IPS-18c (cell line): ENCODE results near the gene PIP5K1C.
"Not testable (repeated sequence)": the region's sequence is repeated elsewhere in the genome, so short reads cannot be mapped to it uniquely, and the experiment has no call there.

ENCODE experiments used
- H3K4me3 ChIP-seq: 2 replicates; pipeline ENCODE4 v1.7.0; 2013; ENCODE audit warnings: low read depth, mild to moderate bottlenecking, low read length, moderate library complexity; ENCODE audit not compliant: insufficient read depth
- H3K9me3 ChIP-seq: one replicate; pipeline ENCODE4 v1.6.1; 2013; ENCODE audit warnings: mild to moderate bottlenecking, low read length, moderate library complexity; ENCODE audit not compliant: control insufficient read depth, insufficient read depth

PIP5K1C gene

DNA sequence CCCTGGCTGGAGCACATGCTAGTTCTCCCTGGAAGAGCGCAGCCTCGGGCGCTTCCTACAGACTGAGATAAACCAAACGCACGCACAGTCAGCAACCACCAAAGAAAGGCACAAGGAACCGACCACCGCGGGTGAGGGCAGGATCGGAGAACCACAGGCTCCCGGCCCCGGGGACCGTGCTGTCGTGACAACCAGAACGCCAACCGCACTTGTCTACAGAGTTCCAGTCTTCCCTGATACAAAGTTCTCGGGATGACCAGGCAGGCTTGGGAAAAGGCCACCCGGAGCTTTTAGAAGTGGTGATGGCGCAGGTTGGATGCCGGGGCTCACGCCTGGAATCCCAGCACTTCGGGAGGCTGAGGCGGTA is 40.5 kb downstream of the PIP5K1C start:
- H3K4me3 ChIP-seq, result no peak overlapping the region
- H3K9me3 ChIP-seq, result no peaks in the 10 kb centered on the region

DNA sequence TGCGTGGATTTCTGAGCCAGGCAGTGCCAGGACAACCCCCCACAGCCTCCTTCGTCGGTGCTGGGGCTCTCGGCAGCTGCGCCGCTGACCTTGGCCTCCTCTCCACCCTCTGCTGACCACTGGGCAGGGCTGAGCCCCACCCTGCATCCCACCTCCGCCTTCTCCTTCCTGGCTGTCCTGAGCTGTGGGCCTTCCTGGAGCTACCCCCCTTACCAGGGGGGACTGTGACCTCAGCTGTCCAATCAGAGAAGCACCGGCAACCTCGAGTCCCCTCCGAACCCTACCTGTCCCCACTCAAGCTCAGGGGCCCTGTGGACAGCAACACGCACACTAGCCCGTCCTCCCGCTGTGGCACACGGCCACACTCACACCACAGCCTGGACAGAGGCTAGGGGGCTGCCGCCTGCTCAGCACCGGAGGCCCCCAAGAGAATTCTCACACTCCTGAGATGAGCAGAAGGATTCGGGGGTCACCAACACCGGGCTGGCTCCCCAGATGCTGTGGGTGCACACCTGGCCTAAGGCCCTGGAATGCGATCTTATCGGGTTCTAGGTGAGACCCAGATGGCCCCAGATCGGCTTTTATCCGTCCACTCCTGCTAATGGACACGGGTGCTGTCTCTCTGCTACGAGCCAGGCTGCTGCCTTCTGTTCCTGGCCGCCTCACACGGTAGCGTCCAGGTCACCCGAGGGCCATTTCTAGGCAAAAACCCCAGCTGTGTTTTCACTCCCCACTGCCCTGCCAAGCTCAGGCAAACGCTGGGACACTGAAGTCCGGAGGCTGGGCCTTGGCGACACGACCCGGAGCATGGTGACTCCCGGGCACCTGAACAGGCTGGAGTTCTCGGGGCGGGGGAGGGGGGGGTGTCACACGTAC is 41.2 kb downstream of the PIP5K1C start:
- Histone ChIP-seq H3K9me3 (no peaks in the 10 kb centered on the region), H3K4me3 (no peak overlapping the region)

DNA sequence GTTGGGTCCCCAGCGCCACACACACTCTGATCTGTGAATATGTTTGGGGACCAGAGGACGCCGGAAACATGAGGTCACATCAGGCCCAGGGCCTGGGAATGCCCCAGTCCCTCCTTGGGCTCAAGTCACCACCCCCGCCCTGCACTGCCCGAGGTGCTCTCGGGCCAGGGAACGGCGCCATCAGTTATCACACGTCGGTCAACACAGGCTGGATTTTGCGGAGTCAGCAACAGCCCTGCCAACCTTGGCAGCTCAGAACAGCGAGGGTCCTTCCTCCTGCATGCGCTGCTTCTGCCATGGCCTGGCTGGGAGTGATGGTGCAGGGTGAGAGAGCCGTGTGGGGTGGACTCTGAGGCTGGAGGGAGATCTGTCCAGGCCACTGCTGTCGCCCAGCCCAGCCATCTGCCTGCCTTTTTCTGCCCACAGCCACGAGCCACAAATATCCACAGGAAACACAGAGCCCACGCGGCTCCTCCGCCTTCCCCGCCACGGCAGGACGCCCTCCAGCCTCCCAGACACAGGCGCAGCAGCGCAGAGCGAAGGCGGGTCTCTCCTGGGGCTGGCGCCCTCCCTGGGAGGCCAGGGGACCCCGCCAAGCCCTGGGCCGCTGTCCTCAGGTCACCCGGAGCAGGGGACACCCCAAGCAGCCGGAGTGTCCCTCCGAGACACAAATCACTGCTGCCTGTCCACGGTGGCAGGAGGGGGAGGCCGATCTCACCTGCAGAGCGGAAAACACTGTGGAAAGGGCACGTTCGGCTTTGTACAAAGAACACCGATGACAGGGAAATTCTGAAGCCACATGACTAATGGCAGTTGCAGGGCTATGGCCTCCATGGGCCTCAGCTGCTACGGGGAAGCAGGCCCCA is 42.0 kb downstream of the PIP5K1C start:
- Histone ChIP-seq H3K9me3 (no peaks in the 10 kb centered on the region), H3K4me3 (no peak overlapping the region)

DNA sequence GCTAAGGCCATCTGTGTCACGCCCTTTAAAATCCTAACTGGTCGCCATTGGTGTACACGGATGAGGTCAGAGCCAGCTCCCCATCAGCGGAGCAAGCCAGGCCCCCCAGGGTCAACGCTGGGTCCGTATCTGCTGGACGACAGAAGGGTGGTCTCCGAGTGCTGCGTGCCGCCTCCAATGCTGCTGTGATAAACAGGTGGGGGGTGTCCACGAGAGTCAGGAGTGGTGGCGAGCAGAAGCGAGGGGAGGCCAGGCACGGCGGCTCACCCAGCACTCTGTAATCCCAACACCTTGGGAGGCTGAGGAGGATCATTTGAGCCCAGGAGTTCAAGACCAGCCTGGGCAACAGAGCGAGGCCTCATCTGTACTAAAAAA is 42.9 kb downstream of the PIP5K1C start:
- Histone ChIP-seq H3K4me3 (no peak overlapping the region), H3K9me3 (no peaks in the 10 kb centered on the region)

- Histone ChIP-seq H3K4me3 (no peak overlapping the region), H3K9me3 (no peaks in the 10 kb centered on the region)
Observed at GRCh38 chr19:3656747-3657394, 43.4 kb downstream of the PIP5K1C start.

DNA sequence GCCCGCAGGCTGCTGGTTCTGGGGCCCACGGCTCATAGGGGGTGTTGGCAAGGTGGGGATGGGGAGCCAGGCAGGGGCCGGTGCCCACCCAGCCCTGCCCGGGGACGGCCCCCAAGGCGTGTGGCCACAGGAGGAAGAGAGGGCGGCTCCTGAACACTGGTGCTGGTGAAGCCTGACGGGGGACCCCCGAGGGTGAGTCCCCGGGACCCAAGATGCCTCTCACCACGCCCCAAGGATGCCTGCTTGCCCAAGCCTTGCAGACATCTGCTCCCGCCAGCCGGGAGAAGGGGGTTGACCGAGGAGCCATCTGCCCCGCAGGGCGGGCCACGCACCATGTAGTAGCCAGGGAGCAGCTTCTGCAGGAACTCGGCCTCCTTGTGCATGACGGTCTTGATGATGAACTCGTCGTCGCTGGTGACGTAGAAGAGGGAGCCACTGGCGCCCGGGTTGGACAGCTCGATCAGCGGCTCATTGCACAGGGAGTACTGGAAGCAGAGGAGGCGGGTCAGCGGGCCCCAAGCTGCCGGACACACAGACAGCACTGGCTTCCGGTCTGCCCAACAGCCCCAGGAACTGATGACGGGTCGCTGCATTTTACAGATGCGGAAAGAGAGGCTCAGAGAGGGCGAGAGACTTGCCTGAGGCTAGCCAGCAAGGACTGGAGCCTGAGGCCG is 44.1 kb downstream of the PIP5K1C start:
- Histone ChIP-seq H3K4me3 (no peak overlapping the region), H3K9me3 (no peaks in the 10 kb centered on the region)

GRCh38 chr19:3655402-3656072 is 44.7 kb downstream of the PIP5K1C start:
- no peaks in the 10 kb centered on the region for H3K9me3 ChIP-seq
- H3K4me3 ChIP-seq, result no peak overlapping the region

GRCh38 chr19:3653865-3654513 is 46.3 kb downstream of the PIP5K1C start:
- Histone ChIP-seq H3K9me3 (no peaks in the 10 kb centered on the region), H3K4me3 (no peak overlapping the region)

- Histone ChIP-seq H3K9me3 (no peaks in the 10 kb centered on the region), H3K4me3 (no peak overlapping the region)
Observed at GRCh38 chr19:3653081-3653795, 47.0 kb downstream of the PIP5K1C start.

DNA sequence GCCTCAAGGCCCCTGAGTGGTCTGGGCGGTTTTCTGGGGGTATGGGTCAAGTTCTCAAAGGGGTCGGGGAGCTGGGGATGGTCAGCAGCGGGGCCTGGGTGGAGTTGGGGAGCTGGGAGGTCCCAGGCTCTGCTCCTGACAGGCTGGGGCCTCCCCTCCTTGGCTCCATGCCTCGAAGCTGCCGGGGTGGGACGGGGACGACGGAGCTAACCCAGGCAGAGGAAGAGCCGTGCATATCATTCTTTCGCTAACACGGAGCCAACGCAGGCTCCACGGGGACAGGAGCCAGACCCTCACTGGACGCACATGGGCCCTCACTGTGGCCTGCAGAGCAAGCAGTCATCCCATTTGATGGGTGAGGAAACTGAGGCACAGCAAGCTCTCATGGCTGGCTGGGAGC is 47.8 kb downstream of the PIP5K1C start:
- H3K4me3 ChIP-seq, result no peak overlapping the region
- no peaks in the 10 kb centered on the region for H3K9me3 ChIP-seq

DNA sequence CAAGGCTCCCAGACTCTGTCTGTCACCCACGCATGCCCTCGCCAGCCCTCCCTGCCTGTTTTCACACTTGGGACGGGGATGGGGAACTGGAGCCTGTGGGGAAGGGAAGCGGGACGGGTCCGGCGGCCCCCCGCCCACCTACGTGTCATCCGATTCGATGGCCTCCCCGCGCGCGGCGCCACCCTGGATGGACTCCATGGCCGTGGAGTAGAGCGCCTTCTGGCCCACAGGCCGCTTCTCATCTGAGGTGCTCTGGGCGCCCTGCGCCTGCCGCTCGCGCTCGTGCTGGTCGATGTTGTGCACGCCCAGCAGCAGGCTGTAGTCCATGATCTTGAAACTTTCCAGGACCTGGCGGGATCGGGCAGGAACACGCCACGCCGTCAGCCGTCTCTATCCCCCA is 48.6 kb downstream of the PIP5K1C start:
- H3K9me3 ChIP-seq, result no peaks in the 10 kb centered on the region

DNA sequence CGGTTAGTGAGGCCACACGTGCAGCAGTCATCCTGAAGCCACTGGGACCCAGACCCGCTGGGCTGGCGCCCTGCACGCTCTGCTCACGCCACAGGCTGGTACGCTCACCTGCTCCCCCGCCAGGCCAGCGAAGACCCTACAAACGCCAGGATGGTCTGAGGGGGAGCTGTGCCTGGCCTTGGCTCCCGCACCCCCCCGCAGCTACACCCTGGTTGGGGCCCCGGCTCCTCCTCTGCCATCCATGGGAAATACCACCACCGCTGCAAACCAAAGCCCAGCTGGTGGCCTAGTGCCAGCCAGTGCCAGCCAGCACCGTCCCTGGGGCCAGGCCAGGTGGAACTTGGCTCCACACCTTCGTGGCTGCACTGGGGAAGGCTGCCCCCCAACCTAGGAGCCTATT is 50.4 kb downstream of the PIP5K1C start:
- no peak overlapping the region for H3K4me3 ChIP-seq
- H3K9me3 ChIP-seq, result no peaks in the 10 kb centered on the region

More for the DNA sequence above, 48.6 kb downstream of the PIP5K1C start:
- H3K4me3 ChIP-seq, result no peak overlapping the region

GRCh38 chr19:3648037-3648905 is 52.0 kb downstream of the PIP5K1C start:
- no peaks in the 10 kb centered on the region for H3K9me3 ChIP-seq
- H3K4me3 ChIP-seq, result no peak overlapping the region

DNA sequence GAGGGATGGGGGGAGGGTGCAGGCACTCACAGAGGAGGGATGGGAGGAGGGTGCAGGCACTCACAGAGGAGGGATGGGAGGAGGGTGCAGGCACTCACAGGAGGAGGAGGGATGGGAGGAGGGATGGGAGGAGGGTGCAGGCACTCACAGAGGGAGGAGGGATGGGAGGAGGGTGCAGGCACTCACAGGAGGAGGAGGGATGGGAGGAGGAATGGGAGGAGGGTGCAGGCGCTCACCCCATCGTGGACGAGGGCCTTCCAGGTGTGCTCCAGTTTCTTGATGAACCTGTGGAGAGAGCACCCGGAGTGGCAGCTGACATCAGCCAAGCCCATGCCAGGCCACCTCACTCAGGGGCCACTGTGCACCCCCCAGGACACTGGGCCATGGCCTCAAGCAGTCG is 53.2 kb downstream of the PIP5K1C start:
- not testable (repeated sequence) for H3K9me3 ChIP-seq, H3K4me3 ChIP-seq
